HEK293 (cell line): ENCODE results near the gene TMEM126B.
A peak's percentile ranks its signal among the peaks of the same experiment; 100 is the strongest.

Source experiments
- CTCF ChIA-PET: fragments of 350-600 bp; formaldehyde crosslinking; extraction: SDS; loops from one replicate; lab custom pipeline; 2021; ENCODE audit warnings: antibody characterized with exemption; lab: Yijun Ruan, JAX
- POLR2A ChIA-PET: fragments of 300-600 bp; formaldehyde crosslinking; extraction: SDS; loops from one replicate; lab custom pipeline; 2020; ENCODE audit warnings: antibody characterized with exemption, inconsistent platforms; lab: Yijun Ruan, JAX
- H3K27ac ChIP-seq: fragments of 200-500 bp; sonication (Bioruptor generic); 2 replicates; pipeline ENCODE4 v1.5.1; 2014; ENCODE audit warnings: low read depth, low read length, control low read depth, inconsistent platforms; ENCODE audit errors: extremely low read depth
- H3K36me3 ChIP-seq, 2 experiments: fragments of 200-500 bp in 1 of 2; sonication (Bioruptor generic) in 1 of 2; 1 replicate in 1 of 2; 2 replicates in 1 of 2; pipeline ENCODE4 v1.5.1; 2014 to 2017; ENCODE audit warnings: inconsistent platforms in 2 of 2, low read length in 2 of 2; ENCODE audit not compliant: control insufficient read depth in 2 of 2, insufficient read depth in 1 of 2
- H3K4me1 ChIP-seq: fragments of 200-500 bp; sonication (Bioruptor generic); 2 replicates; pipeline ENCODE4 v1.5.1; 2014; ENCODE audit warnings: mild to moderate bottlenecking, low read length, inconsistent platforms; ENCODE audit not compliant: control insufficient read depth, insufficient read depth
- H3K4me3 ChIP-seq: 2 replicates; pipeline ENCODE4 v1.5.1; 2011; ENCODE audit warnings: low read depth, mild to moderate bottlenecking, control low read depth, low read length, moderate library complexity
- H3K9me3 ChIP-seq: fragments of 200-500 bp; sonication (Bioruptor generic); 2 replicates; pipeline ENCODE4 v1.5.1; 2014; ENCODE audit warnings: low read depth, low read length, inconsistent platforms; ENCODE audit not compliant: control insufficient read depth, insufficient read depth
- BCL11B ChIP-seq: fragments of 450-650 bp; formaldehyde crosslinking; IDR thresholded peaks from 2 replicates; pipeline ENCODE4 v1.5.1; 2016; ENCODE audit warnings: low read depth, missing biosample characterization, missing genetic modification characterization
- BCL6B ChIP-seq: fragments of 450-650 bp; formaldehyde crosslinking; IDR thresholded peaks from 2 replicates; pipeline ENCODE4 v1.5.1; 2017; ENCODE audit warnings: missing biosample characterization, missing genetic modification characterization
- FEZF1 ChIP-seq: fragments of 450-650 bp; formaldehyde crosslinking; IDR thresholded peaks from 2 replicates; pipeline ENCODE4 v1.5.1; 2016; ENCODE audit warnings: missing biosample characterization, missing genetic modification characterization
- GFI1B ChIP-seq: fragments of 450-650 bp; formaldehyde crosslinking; IDR thresholded peaks from 2 replicates; pipeline ENCODE4 v1.5.1; 2016; ENCODE audit warnings: missing biosample characterization, missing genetic modification characterization
- KLF1 ChIP-seq: fragments of 450-650 bp; formaldehyde crosslinking; IDR thresholded peaks from 2 replicates; pipeline ENCODE4 v1.5.1; 2016; ENCODE audit warnings: missing biosample characterization, missing genetic modification characterization
- MZF1 ChIP-seq: fragments of 450-650 bp; formaldehyde crosslinking; IDR thresholded peaks from 2 replicates; pipeline ENCODE4 v1.5.1; 2017; ENCODE audit warnings: missing biosample characterization, missing genetic modification characterization, borderline replicate concordance
- SCRT2 ChIP-seq: fragments of 450-650 bp; formaldehyde crosslinking; IDR thresholded peaks from 2 replicates; pipeline ENCODE4 v1.5.1; 2016; ENCODE audit warnings: missing biosample characterization, missing genetic modification characterization
- SP7 ChIP-seq: fragments of 450-650 bp; formaldehyde crosslinking; IDR thresholded peaks from 2 replicates; pipeline ENCODE4 v1.5.1; 2016; ENCODE audit warnings: missing biosample characterization, missing genetic modification characterization
- ZBTB44 ChIP-seq: fragments of 450-650 bp; IDR thresholded peaks from 2 replicates; pipeline ENCODE4 v1.5.1; 2018; ENCODE audit warnings: missing biosample characterization, mild to moderate bottlenecking, missing genetic modification characterization
- ZIC2 ChIP-seq: fragments of 450-650 bp; formaldehyde crosslinking; IDR thresholded peaks from 2 replicates; pipeline ENCODE4 v1.5.1; 2016; ENCODE audit warnings: missing biosample characterization, missing genetic modification characterization
- ZNF132 ChIP-seq: fragments of 450-650 bp; formaldehyde crosslinking; IDR thresholded peaks from 2 replicates; pipeline ENCODE4 v1.5.1; 2017; ENCODE audit warnings: missing biosample characterization, missing genetic modification characterization, borderline replicate concordance
- ZNF155 ChIP-seq: fragments of 450-650 bp; formaldehyde crosslinking; IDR thresholded peaks from 2 replicates; pipeline ENCODE4 v1.5.1; 2016; ENCODE audit warnings: missing biosample characterization, missing genetic modification characterization
- ZNF214 ChIP-seq: fragments of 450-650 bp; formaldehyde crosslinking; IDR thresholded peaks from 2 replicates; pipeline ENCODE4 v1.5.1; 2017; ENCODE audit warnings: missing biosample characterization, mild to moderate bottlenecking, missing genetic modification characterization, borderline replicate concordance
- ZNF335 ChIP-seq: fragments of 450-650 bp; formaldehyde crosslinking; conservative IDR thresholded peaks from 2 replicates; pipeline ENCODE4 v1.5.1; 2016; ENCODE audit warnings: missing biosample characterization, missing genetic modification characterization
- ZNF362 ChIP-seq: fragments of 450-650 bp; formaldehyde crosslinking; IDR thresholded peaks from 2 replicates; pipeline ENCODE4 v1.5.1; 2016; ENCODE audit warnings: missing biosample characterization, missing genetic modification characterization
- ZNF560 ChIP-seq: fragments of 450-650 bp; formaldehyde crosslinking; IDR thresholded peaks from 2 replicates; pipeline ENCODE4 v1.5.1; 2017; ENCODE audit warnings: missing biosample characterization, missing genetic modification characterization, borderline replicate concordance
- ZNF600 ChIP-seq: fragments of 450-650 bp; formaldehyde crosslinking; IDR thresholded peaks from 2 replicates; pipeline ENCODE4 v1.5.1; 2016; ENCODE audit warnings: missing biosample characterization, missing genetic modification characterization
- ZNF660 ChIP-seq: fragments of 450-650 bp; IDR thresholded peaks from 2 replicates; pipeline ENCODE4 v1.5.1; 2018; ENCODE audit warnings: missing biosample characterization, mild to moderate bottlenecking, missing genetic modification characterization
- ZNF776 ChIP-seq: fragments of 450-650 bp; formaldehyde crosslinking; IDR thresholded peaks from 2 replicates; pipeline ENCODE4 v1.5.0; 2017; ENCODE audit warnings: missing biosample characterization, missing genetic modification characterization, borderline replicate concordance
- ZSCAN5A ChIP-seq: fragments of 450-650 bp; formaldehyde crosslinking; IDR thresholded peaks from 2 replicates; pipeline ENCODE4 v1.5.1; 2016; ENCODE audit warnings: missing biosample characterization, missing genetic modification characterization
- TF ChIP-seq, protein P1 (sequence below): fragments of 450-650 bp; formaldehyde crosslinking; IDR thresholded peaks from 2 replicates; pipeline ENCODE4 v1.5.1; 2016; ENCODE audit warnings: missing biosample characterization, missing genetic modification characterization
- TF ChIP-seq, protein P2 (sequence below): fragments of 450-650 bp; formaldehyde crosslinking; IDR thresholded peaks from 2 replicates; pipeline ENCODE4 v1.5.1; 2016; ENCODE audit warnings: missing biosample characterization, missing genetic modification characterization
- TF ChIP-seq, protein P3 (sequence below): fragments of 450-650 bp; formaldehyde crosslinking; IDR thresholded peaks from 2 replicates; pipeline ENCODE4 v1.5.1; 2017; ENCODE audit warnings: missing biosample characterization, missing genetic modification characterization

The TMEM126B gene

DNA sequence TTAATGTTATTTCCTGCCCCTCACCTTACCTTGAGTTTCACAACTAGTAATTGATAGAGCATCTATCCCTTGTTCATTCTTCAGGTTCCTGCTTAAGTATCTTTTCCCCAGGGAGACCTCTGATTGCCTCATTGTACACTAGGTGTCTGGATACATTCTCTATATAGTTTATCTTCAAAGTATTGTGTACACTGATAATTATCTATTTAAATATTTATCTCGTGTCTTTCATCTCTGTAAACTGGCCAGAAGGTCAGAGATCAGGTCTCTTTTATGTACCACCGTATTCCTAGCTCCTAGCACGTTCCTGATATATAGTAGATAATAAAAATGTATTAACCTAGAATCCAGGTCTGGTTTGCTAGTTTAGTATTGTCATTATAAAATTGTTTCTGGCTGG, 6.4 kb downstream of the TMEM126B start:
- no peak overlapping the region for H3K4me3 ChIP-seq
- no peaks in the 10 kb centered on the region for H3K4me1 ChIP-seq
- CTCF ChIA-PET = no interaction called here
- no peak for TF ChIP-seq ZSCAN5A (tag by site-specific recombination)
- no peak for TF ChIP-seq KLF1 (tag by site-specific recombination)
- TF ChIP-seq BCL11B (tag by site-specific recombination) = no peak
- no peak for TF ChIP-seq ZNF132 (tag by site-specific recombination)
- TF ChIP-seq, protein P1, sequence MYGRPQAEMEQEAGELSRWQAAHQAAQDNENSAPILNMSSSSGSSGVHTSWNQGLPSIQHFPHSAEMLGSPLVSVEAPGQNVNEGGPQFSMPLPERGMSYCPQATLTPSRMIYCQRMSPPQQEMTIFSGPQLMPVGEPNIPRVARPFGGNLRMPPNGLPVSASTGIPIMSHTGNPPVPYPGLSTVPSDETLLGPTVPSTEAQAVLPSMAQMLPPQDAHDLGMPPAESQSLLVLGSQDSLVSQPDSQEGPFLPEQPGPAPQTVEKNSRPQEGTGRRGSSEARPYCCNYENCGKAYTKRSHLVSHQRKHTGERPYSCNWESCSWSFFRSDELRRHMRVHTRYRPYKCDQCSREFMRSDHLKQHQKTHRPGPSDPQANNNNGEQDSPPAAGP (tag by site-specific recombination) = no peak
- TF ChIP-seq ZNF155 (tag by site-specific recombination) = no peak
- no peak for TF ChIP-seq ZNF362
- TF ChIP-seq ZNF214 (tag by site-specific recombination) = no peak
- TF ChIP-seq BCL6B = no peak
- no peak for TF ChIP-seq ZNF776 (tag by site-specific recombination)
- no peak overlapping the region for H3K27ac ChIP-seq
- H3K36me3 ChIP-seq = peaks cover 9 to 52% of the 10 kb centered on the region in 2 experiments; a peak in 2 of 3 replicates
- H3K9me3 ChIP-seq = no peaks in the 10 kb centered on the region
- POLR2A ChIA-PET = interaction anchor here (1.4 to 3.7 kb wide), 2 partner anchors 13 to 17 kb away, joined by 3 to 24 read pairs; partner anchors contain the start of gene TMEM126A

DNA sequence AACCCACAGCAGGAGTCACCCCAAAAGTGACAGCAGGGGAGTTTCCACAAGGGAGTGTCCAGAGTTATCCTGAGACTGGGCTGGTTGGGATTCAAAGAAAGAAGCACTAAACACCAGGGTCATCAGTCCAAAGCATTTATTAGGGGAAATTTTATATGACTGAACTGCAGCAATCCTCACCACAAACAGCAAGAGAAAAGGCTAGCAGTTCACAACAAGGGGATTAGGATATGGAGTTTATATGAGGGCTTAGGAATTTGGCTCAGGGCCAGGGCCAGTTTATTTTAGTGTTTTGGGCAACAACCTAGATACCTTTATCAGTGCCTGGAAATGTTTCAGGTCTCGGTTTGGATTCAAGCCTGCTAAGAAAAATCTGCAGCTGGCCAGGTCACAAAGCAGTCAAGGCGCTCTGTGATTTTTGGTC, 14.8 kb downstream of the TMEM126B start:
- no peak overlapping the region for H3K4me3 ChIP-seq
- H3K27ac ChIP-seq = no peak overlapping the region
- TF ChIP-seq ZIC2 (tag by site-specific recombination) (no peak), ZBTB44 (peak; percentile 47; the same call in 1 of the 2 replicates), ZNF660 (peak; percentile 47; the same call in 1 of the 2 replicates), SP7 (tag by site-specific recombination) (peak; percentile 68), SCRT2 (no peak), ZNF335 (tag by site-specific recombination) (peak; percentile 61), ZNF560 (tag by site-specific recombination) (no peak), GFI1B (no peak), MZF1 (tag by site-specific recombination) (peak; percentile 79; the same call in 1 of the 2 replicates), FEZF1 (tag by site-specific recombination) (peak; percentile 88), ZNF600 (0 out of 2 replicates have a peak, but pooled peaks have one; percentile 22)
- TF ChIP-seq, protein P2, sequence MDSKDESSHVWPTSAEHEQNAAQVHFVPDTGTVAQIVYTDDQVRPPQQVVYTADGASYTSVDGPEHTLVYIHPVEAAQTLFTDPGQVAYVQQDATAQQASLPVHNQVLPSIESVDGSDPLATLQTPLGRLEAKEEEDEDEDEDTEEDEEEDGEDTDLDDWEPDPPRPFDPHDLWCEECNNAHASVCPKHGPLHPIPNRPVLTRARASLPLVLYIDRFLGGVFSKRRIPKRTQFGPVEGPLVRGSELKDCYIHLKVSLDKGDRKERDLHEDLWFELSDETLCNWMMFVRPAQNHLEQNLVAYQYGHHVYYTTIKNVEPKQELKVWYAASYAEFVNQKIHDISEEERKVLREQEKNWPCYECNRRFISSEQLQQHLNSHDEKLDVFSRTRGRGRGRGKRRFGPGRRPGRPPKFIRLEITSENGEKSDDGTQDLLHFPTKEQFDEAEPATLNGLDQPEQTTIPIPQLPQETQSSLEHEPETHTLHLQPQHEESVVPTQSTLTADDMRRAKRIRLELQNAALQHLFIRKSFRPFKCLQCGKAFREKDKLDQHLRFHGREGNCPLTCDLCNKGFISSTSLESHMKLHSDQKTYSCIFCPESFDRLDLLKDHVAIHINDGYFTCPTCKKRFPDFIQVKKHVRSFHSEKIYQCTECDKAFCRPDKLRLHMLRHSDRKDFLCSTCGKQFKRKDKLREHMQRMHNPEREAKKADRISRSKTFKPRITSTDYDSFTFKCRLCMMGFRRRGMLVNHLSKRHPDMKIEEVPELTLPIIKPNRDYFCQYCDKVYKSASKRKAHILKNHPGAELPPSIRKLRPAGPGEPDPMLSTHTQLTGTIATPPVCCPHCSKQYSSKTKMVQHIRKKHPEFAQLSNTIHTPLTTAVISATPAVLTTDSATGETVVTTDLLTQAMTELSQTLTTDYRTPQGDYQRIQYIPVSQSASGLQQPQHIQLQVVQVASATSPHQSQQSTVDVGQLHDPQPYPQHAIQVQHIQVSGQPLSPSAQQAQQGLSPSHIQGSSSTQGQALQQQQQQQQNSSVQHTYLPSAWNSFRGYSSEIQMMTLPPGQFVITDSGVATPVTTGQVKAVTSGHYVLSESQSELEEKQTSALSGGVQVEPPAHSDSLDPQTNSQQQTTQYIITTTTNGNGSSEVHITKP (tag by site-specific recombination) = peak; percentile 58
- TF ChIP-seq, protein P3, sequence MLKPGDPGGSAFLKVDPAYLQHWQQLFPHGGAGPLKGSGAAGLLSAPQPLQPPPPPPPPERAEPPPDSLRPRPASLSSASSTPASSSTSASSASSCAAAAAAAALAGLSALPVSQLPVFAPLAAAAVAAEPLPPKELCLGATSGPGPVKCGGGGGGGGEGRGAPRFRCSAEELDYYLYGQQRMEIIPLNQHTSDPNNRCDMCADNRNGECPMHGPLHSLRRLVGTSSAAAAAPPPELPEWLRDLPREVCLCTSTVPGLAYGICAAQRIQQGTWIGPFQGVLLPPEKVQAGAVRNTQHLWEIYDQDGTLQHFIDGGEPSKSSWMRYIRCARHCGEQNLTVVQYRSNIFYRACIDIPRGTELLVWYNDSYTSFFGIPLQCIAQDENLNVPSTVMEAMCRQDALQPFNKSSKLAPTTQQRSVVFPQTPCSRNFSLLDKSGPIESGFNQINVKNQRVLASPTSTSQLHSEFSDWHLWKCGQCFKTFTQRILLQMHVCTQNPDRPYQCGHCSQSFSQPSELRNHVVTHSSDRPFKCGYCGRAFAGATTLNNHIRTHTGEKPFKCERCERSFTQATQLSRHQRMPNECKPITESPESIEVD (tag by site-specific recombination) = peak; percentile 43
- no peaks in the 10 kb centered on the region for H3K36me3 ChIP-seq
- ChIA-PET CTCF (no interaction called here), POLR2A (no interaction called here)
- H3K9me3 ChIP-seq = no peaks in the 10 kb centered on the region
- no peaks in the 10 kb centered on the region for H3K4me1 ChIP-seq
